Testis (tissue), 2 donors: ENCODE results near the gene RDH13.

Source experiments
- POLR2A ChIP-seq: fragments of 450-650 bp; IDR thresholded peaks from one replicate; pipeline ENCODE4 v1.6.1; 2017; ENCODE audit warnings: antibody characterized with exemption, mild to moderate bottlenecking, moderate library complexity
- TF ChIP-seq, protein P1 (sequence below), 3 experiments: fragments of 450-650 bp in 2 of 3; fragments of 200-600 bp in 1 of 3; sonication (generic) in 1 of 3; IDR thresholded peaks; one replicate each; pipeline ENCODE4 v1.5.1; 2016 to 2019; ENCODE audit warnings: antibody characterized with exemption in 3 of 3, mild to moderate bottlenecking in 2 of 3, moderate library complexity in 1 of 3

DNA sequence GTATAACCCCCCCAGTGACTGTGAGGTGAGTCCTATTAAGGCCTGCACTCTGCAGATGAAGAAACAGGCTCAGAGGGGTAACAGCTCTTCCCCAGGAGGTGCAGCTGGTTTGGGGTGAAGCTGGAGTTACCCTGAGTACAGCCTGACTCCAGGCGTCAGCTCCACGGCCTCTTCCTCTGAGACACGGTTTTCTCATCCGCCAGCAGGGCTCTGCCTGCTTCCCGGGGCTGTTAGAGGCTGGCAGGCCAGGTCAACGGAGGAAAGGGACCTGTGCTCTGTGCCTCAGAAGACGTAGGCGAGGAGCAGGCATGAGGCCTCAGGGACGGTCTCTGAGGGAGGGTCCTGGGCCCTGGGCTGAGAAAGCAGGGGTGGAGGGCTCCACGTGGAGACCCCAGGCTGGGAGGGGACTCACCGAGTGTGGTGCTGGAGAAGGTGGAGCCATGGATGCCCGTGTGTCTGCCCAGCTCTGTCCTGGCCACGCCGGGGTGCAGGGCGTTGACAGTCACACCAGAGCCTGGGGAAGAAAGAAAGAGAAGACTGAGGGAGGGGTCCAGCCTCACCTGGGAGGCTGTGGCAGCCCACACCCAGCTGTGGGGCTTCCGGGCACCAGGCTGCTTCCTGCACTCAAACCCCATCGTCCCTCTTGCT, 15.8 kb downstream of the RDH13 start:
- TF ChIP-seq POLR2A: no peak
- TF ChIP-seq, protein P1, sequence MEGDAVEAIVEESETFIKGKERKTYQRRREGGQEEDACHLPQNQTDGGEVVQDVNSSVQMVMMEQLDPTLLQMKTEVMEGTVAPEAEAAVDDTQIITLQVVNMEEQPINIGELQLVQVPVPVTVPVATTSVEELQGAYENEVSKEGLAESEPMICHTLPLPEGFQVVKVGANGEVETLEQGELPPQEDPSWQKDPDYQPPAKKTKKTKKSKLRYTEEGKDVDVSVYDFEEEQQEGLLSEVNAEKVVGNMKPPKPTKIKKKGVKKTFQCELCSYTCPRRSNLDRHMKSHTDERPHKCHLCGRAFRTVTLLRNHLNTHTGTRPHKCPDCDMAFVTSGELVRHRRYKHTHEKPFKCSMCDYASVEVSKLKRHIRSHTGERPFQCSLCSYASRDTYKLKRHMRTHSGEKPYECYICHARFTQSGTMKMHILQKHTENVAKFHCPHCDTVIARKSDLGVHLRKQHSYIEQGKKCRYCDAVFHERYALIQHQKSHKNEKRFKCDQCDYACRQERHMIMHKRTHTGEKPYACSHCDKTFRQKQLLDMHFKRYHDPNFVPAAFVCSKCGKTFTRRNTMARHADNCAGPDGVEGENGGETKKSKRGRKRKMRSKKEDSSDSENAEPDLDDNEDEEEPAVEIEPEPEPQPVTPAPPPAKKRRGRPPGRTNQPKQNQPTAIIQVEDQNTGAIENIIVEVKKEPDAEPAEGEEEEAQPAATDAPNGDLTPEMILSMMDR (IDR thresholded peaks at IDR 0.05): no peak
